Measurements from ENCODE around the gene ZKSCAN4.

Gene ZKSCAN4

DNA sequence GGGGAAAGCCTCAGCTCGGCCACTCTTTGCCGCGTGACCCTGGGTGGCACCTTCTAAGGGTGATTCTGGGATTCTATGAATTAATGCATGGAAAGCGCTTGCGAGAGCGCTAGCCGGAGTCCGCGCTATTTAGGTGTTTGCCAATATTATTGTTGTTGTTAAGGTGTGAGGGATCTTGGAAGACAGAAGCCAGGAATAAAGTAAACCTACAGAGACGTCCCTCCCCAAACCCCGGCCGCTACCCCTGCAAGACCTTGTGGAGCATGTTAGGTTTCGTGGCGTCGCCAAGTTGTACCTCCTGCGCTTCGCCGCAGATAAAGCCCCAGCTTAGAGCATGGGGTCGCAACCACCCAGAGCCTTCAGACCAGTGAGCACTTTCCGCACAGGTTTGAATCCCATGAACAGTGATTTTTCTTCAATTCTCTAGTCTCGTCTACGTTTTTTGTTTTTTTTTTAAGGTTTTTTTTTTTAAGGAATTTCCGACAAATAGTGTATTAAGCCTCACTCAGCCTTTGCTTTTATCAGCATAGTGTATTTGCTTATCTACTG is 43.9 kb downstream of the ZKSCAN4 start:
- no peak for DNase-seq

DNA sequence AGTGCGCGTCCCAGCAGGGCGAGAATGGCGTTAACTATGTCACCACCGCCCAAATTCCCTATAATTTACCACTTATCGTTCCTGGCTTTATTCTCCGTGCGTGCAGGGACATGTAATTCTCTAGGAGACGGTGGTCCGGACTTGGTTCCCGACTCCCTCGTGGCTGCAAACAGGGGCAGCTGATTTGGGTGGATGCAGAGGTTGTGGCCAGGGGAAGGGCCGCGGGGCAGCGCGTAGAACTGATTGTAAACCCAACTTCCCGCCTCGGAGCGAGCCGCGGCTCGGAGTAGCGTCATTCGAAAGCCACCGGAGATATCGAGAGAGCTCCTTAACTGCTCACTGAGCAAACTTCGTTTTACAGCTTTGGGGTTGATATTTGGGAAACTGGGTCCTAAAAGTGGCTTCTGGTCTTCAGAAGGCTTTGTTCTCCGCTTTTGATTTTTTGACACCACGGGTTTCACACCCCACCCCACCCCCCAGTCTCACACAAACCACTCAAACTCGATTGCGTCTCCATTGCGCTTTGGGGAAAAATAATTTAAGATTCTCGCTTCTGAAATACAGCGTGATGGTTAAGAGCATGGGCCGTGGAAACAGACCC is 44.5 kb downstream of the ZKSCAN4 start:
- peak; percentile 18 to 27 for DNase-seq

DNA sequence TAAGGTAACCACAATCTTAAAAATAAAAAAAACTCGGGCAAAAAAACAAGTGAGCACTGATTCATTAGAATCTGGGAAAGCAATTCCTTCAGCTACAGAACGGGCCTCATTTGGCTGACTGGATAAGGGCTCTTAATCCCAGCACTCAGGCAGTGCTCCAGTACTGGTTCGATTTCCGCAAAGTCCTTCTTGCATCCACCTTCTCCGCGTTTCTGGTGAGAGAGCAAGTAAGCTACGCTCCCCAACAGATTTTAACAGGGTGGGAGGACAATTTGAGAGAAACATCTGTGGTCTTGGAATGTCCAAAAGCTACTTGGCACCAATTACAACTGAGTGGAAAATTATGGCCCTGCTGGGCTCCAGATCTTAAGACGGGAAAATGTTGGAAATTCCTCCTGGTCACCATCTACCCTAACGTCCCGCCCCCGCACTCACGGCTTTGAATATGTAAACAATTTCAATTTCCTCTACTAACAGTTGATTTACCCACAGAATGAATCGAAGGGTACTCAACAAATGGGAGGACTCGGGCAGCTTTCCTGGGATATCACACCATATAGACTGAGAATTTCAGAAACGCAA is 45.0 kb downstream of the ZKSCAN4 start:
- DNase-seq = no peak

DNA sequence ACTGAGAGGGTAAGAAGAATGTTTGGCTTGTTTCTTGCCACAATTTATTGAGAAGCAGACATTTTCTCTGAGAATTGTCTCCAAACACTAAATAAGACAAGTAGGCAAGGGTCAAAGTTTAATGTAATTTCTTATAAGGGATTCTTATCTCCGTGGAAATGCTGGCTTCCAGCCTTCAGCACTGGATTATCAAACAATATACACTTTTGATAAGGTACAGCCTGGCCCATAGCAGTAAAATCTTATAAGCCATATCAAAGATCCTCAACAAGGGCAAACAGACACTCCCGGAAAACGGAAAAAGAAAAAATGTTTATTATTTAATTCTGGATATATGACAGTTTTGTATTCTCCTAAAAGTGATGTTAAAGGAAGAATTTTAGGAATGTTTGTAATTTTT is 45.5 kb downstream of the ZKSCAN4 start:
- DNase-seq = no peak

DNA sequence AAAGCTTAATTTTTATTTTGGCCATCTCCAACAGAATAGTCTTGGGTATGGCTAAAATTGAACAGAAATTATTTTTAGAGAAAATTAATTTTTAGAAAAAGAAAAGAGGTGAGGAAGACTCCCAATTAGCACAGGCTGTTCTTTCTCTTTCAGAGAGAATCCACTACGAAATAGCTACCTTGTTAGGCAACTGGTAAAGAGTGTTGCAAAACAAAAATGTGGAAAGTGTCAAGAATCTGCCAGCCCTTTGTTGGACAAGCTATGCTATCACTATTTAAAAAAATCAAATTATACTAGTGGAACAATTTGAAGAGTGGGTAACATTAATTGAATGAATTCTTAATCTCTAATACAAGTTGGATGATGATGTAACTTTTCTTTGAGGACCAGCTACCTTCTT is 46.2 kb downstream of the ZKSCAN4 start:
- DNase-seq = no peak

DNA sequence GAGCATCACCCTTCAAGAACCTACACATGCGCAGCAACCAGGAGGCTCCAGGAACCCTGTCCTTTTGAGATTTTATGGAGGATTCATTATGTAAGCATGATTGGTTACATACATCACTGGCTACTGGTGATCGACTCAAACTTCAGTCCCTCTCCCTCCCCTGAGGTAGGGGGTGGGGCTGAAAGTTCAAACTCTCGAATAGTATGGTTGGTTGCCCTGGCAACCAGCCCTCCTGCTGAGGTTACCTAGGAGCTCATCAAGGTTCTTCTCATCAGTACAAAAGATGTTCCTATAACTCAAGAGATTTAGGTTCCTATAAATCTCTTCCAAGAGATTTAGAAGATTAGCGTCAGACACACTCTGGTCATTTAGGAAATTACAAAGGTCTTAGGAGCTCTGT is 48.9 kb downstream of the ZKSCAN4 start:
- no peak for DNase-seq

DNA sequence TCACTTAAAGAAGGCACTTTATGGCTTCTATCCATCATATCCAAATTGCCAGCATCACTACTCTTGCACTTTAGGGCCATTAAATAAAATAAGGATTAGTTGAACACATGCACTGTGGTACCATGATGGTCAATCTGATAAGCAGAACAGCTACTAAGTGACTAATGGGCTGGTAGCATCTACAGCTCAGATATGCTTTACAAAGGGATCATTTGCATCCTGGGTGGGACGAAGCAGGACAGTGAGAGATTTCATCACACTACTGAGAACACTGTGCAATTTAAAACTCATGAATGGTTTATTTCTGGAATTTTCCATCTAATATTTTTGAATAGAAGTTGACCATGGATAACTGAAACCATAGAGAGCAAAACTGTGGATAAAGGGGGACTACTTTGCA is 52.0 kb downstream of the ZKSCAN4 start:
- DNase-seq = no peak
